Esophagus squamous epithelium (tissue), 5 donors: ENCODE results near the gene GFRA1. TPM values are rescaled to one million over a fixed set of nuclear protein-coding genes. Genes with fewer than 3 reads are reported as not detected.

Experiments used
- DNase-seq: peaks from one replicate; lab custom pipeline; 2025; lab: John Stamatoyannopoulos, UW
- H3K27ac ChIP-seq, 4 donors: fragments of 200-600 bp; sonication (generic); one replicate each; pipeline ENCODE4 v1.5.1; 2016 to 2019; ENCODE audit warnings: mild to moderate bottlenecking in 1 of 4
- H3K27me3 ChIP-seq, 4 donors: fragments of 200-600 bp; sonication (generic); 1 replicate in 3 of 4; 2 replicates in 1 of 4; pipeline versions ENCODE4 v1.5.1 to v1.6.0; 2017 to 2021; ENCODE audit warnings: antibody characterized with exemption in 1 of 4
- H3K36me3 ChIP-seq, 3 donors: fragments of 200-600 bp; sonication (generic); one replicate each; pipeline ENCODE4 v1.5.1; 2016 to 2019
- H3K4me1 ChIP-seq, 3 donors: fragments of 200-600 bp; sonication (generic); one replicate each; pipeline ENCODE4 v1.5.1; 2017 to 2019
- H3K4me3 ChIP-seq, 4 donors: fragments of 200-600 bp; sonication (generic); 1 replicate in 3 of 4; 2 replicates in 1 of 4; pipeline ENCODE4 v1.5.1; 2016 to 2019; ENCODE audit warnings: mild to moderate bottlenecking in 2 of 4, moderate library complexity in 1 of 4
- H3K9me3 ChIP-seq, 3 donors: fragments of 200-600 bp; sonication (generic); one replicate each; pipeline ENCODE4 v1.5.1; 2016 to 2019
- CTCF ChIP-seq, 6 experiments: fragments of 450-650 bp in 4 of 6; fragments of 200-600 bp in 2 of 6; sonication (generic) in 2 of 6; IDR thresholded peaks; one replicate each; pipeline ENCODE4 v1.5.1; 2016 to 2019; ENCODE audit warnings: antibody characterized with exemption in 6 of 6, mild to moderate bottlenecking in 4 of 6, moderate library complexity in 4 of 6
- POLR2A ChIP-seq, 4 donors: fragments of 450-650 bp; IDR thresholded peaks; one replicate each; pipeline ENCODE4 v1.6.1; 2017; ENCODE audit warnings: antibody characterized with exemption in 4 of 4, mild to moderate bottlenecking in 4 of 4, moderate library complexity in 3 of 4
- WGBS, 2 donors: methylation state at CpG; one replicate each; pipeline ENCODE4 v1.1.5; 2018; 5-methylcytosine and 5-hydroxymethylcytosine counted together
- intact Hi-C: fragments of 100-400 bp; cut with DNase I; formaldehyde crosslinking; loops from one replicate; pipeline ENCODE4 v1.15.0; 2022
- total RNA-seq, 4 donors: library from RNA; depleted of rRNA; stranded (reverse); fragments of >200 nt; gene quantifications; one replicate each; pipeline ENCODE4 v1.1.0, GENCODE V29; 2016
- donor health status: DM: yes; HTN: yes; CAD: no.

Gene GFRA1
- total RNA-seq, 4 donors from 2014 or later = 1.0 to 79.9 (median 4.2) TPM

GRCh38 chr10:116298586-116298985 lies 25.6 kb upstream of the GFRA1 start:
- no peak for TF ChIP-seq CTCF (IDR thresholded peaks at IDR 0.05)
- no peak for TF ChIP-seq POLR2A (IDR thresholded peaks at IDR 0.05)
- no peak overlapping the region for H3K4me3 ChIP-seq
- no peaks in the 10 kb centered on the region for H3K27me3 ChIP-seq
- H3K36me3 ChIP-seq = no peaks in the 10 kb centered on the region
- intact Hi-C loops = no loop called here
- 59 to 73% methylated on average over 3 of the region's 3 CpGs for WGBS, 2 donors
- no peaks in the 10 kb centered on the region for H3K4me1 ChIP-seq
- no peak for DNase-seq
- no peaks in the 10 kb centered on the region for H3K9me3 ChIP-seq
- H3K27ac ChIP-seq = no peak overlapping the region

- no peak overlapping the region for H3K4me3 ChIP-seq
- H3K36me3 ChIP-seq = no peaks in the 10 kb centered on the region
- no peaks in the 10 kb centered on the region for H3K27me3 ChIP-seq
- H3K9me3 ChIP-seq = no peaks in the 10 kb centered on the region
- DNase-seq = no peak
- no peaks in the 10 kb centered on the region for H3K4me1 ChIP-seq
- intact Hi-C loops = no loop called here
- TF ChIP-seq CTCF (IDR thresholded peaks at IDR 0.05) (no peak), POLR2A (IDR thresholded peaks at IDR 0.05) (no peak)
- 62 to 72% methylated on average over 7 of the region's 7 CpGs for WGBS, 2 donors
- no peak overlapping the region for H3K27ac ChIP-seq
Observed at GRCh38 chr10:116296291-116296721, 23.3 kb upstream of the GFRA1 start.

- no peak for TF ChIP-seq CTCF (IDR thresholded peaks at IDR 0.05)
- TF ChIP-seq POLR2A (IDR thresholded peaks at IDR 0.05) = no peak
- Histone ChIP-seq H3K36me3 (no peaks in the 10 kb centered on the region), H3K4me1 (no peaks in the 10 kb centered on the region), H3K4me3 (no peak overlapping the region), H3K27ac (no peak overlapping the region), H3K9me3 (no peaks in the 10 kb centered on the region), H3K27me3 (no peaks in the 10 kb centered on the region)
- DNase-seq = no peak
- intact Hi-C loops = no loop called here
Observed at GRCh38 chr10:116292493-116292892, 19.5 kb upstream of the GFRA1 start.

- no peaks in the 10 kb centered on the region for H3K4me1 ChIP-seq
- intact Hi-C loops = loop anchor here (10.0 kb wide), 1 partner anchor 495 kb away; no protein-coding TSS in a partner anchor
Observed at GRCh38 chr10:116289652-116290051, 16.6 kb upstream of the GFRA1 start.

More at GRCh38 chr10:116289652-116290051, 16.6 kb upstream of the GFRA1 start:
- no peak overlapping the region for H3K4me3 ChIP-seq
- TF ChIP-seq POLR2A (IDR thresholded peaks at IDR 0.05) = no peak
- no peak for TF ChIP-seq CTCF (IDR thresholded peaks at IDR 0.05)
- H3K27me3 ChIP-seq = no peaks in the 10 kb centered on the region
- no peaks in the 10 kb centered on the region for H3K9me3 ChIP-seq
- H3K27ac ChIP-seq = no peak overlapping the region
- no peak for DNase-seq
- H3K36me3 ChIP-seq = no peaks in the 10 kb centered on the region
- 25% methylated on average over 1 of the region's 1 CpG for WGBS, 2 donors
